22Rv1 (cell line): ENCODE measurements around the gene PDE5A.

Source experiments
- CTCF ChIP-seq: fragments of 450-650 bp; IDR thresholded peaks from 2 replicates; pipeline ENCODE4 v1.5.1; 2017; ENCODE audit warnings: mild to moderate bottlenecking
- ZFX ChIP-seq: fragments of 450-650 bp; IDR thresholded peaks from 2 replicates; pipeline ENCODE4 v1.6.1; 2017; ENCODE audit warnings: antibody characterized with exemption, borderline replicate concordance

- TF ChIP-seq CTCF (no peak), ZFX (no peak)
Measured at GRCh38 chr4:119587796-119588195, 40.8 kb downstream of the PDE5A start.
